ENCODE results near the gene RILP. TPM values are rescaled to one million over a fixed set of nuclear protein-coding genes. Genes with fewer than 3 reads are reported as not detected.
A peak's percentile ranks its signal among the peaks of the same experiment; 100 is the strongest.
"Not testable (repeated sequence)": the region's sequence is repeated elsewhere in the genome, so short reads cannot be mapped to it uniquely, and the experiment has no call there.

RILP gene
- total RNA-seq, 1 donor from 2014 or later = 41.5 TPM

- ATAC-seq (no peak), DNase-seq (no peak)
- Histone ChIP-seq H3K36me3 (peaks cover 25% of the 10 kb centered on the region), H3K9me3 (no peaks in the 10 kb centered on the region), H3K4me1 (peaks cover 27% of the 10 kb centered on the region), H3K4me3 (no peak overlapping the region), H3K27me3 (ENCODE audit: low read depth) (no peaks in the 10 kb centered on the region), H3K27ac (no peak overlapping the region)
- intact Hi-C loops (cut with DNase I) = no loop called here
- TF ChIP-seq, protein P1, sequence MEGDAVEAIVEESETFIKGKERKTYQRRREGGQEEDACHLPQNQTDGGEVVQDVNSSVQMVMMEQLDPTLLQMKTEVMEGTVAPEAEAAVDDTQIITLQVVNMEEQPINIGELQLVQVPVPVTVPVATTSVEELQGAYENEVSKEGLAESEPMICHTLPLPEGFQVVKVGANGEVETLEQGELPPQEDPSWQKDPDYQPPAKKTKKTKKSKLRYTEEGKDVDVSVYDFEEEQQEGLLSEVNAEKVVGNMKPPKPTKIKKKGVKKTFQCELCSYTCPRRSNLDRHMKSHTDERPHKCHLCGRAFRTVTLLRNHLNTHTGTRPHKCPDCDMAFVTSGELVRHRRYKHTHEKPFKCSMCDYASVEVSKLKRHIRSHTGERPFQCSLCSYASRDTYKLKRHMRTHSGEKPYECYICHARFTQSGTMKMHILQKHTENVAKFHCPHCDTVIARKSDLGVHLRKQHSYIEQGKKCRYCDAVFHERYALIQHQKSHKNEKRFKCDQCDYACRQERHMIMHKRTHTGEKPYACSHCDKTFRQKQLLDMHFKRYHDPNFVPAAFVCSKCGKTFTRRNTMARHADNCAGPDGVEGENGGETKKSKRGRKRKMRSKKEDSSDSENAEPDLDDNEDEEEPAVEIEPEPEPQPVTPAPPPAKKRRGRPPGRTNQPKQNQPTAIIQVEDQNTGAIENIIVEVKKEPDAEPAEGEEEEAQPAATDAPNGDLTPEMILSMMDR (IDR thresholded peaks at IDR 0.05) = no peak
Measured at GRCh38 chr17:1686086-1686485, 36.4 kb upstream of the RILP start.

DNA sequence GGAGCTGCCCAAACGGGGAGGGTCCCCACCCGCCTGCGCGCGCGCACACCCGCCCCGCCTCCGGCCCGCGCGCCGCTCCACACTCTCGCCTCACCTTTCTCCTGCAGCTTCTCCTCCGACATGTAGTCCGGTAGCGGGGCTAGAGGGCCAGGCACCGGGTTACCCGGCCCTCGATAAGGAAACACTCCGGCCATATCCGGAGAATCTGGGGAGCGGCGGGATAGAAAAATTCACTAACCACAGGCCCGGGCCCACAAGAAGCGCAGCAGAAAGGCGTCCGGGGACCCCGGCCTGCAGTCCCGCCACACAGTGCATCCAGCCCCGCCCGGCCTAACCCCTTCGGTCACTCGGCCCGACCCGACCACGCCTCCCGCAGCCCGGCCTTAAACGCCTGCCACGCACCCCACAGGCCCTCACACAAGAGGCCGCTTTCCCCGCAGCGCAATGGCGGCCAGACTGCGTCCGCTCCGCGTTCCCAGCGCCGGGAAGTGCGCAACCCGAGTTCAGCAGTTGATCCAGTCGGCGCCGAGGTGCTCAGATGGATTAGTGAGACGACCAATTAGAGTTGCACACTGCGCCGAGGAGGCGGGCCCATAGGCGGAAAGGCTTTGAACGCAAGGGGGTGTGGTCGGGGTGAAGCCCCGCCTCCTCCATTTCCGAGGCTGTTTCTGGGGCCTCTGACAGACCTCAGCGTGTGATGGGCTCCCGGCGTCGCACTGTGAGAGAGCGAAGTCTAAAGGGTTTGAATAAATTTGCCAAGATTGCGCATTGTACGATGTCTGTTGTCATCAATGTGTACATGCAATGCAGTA lies 34.9 kb upstream of the RILP start, which contains the start of gene PRPF8:
PRPF8 (minus strand) TSS at position 490 of the 812 bp plus-strand sequence; CDS start at position 194, 296 bp downstream.
- H3K4me1 ChIP-seq = peaks cover 27% of the 10 kb centered on the region
- ATAC-seq = peak; percentile 100
- TF ChIP-seq, protein P1 (IDR thresholded peaks at IDR 0.05) = no peak

GRCh38 chr17:1683459-1683858 lies 33.8 kb upstream of the RILP start:
- no peak for ATAC-seq
- DNase-seq = no peak
- H3K4me1 ChIP-seq = peaks cover 27% of the 10 kb centered on the region
- H3K9me3 ChIP-seq = no peaks in the 10 kb centered on the region
- TF ChIP-seq, protein P1 (IDR thresholded peaks at IDR 0.05) = no peak
- intact Hi-C loops (cut with DNase I) = no loop called here
- H3K36me3 ChIP-seq = peaks cover 51% of the 10 kb centered on the region
- H3K4me3 ChIP-seq = peak overlapping the region; percentile 76
- H3K27ac ChIP-seq = peak overlapping the region; percentile 93
- H3K27me3 ChIP-seq (ENCODE audit: low read depth) = no peaks in the 10 kb centered on the region

More for the DNA sequence above, 34.9 kb upstream of the RILP start, which contains the start of gene PRPF8:
- peak; percentile 98 for DNase-seq
- intact Hi-C loops (cut with DNase I) = no loop called here
- Histone ChIP-seq H3K27me3 (ENCODE audit: low read depth) (no peaks in the 10 kb centered on the region), H3K4me3 (peak within 1 kb of the TSS; percentile 76), H3K9me3 (no peaks in the 10 kb centered on the region), H3K36me3 (peaks cover 40% of the 10 kb centered on the region), H3K27ac (peak within 1 kb of the TSS; percentile 93)

DNA sequence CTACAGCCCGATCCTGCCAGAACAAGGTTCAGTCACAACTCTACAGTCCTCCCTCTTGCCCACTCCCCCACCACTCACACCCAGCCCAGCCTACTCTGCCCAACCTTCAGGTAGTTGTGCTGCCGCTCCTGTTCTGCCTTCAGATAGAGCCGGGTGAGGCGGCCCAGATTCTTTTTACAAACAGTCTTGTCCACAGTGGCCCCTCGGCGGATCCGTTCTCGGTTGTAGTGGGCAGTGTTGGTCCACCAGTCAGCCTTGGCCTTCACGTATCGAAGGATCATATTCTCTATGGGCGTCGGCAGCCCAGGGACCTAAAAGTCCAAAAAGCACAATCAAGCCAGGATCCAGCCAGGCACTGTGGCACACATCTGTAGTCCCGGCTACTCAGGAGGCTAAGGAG lies 26.7 kb upstream of the RILP start:
- intact Hi-C loops (cut with DNase I) = no loop called here
- no peak for DNase-seq
- H3K27me3 ChIP-seq (ENCODE audit: low read depth) = no peaks in the 10 kb centered on the region
- peaks cover 100% of the 10 kb centered on the region for H3K36me3 ChIP-seq
- no peaks in the 10 kb centered on the region for H3K4me1 ChIP-seq
- TF ChIP-seq, protein P1 (IDR thresholded peaks at IDR 0.05) = no peak
- no peak overlapping the region for H3K27ac ChIP-seq
- peak in 1 of 2 donors; percentile 11 for ATAC-seq
- no peaks in the 10 kb centered on the region for H3K9me3 ChIP-seq
- H3K4me3 ChIP-seq = no peak overlapping the region

DNA sequence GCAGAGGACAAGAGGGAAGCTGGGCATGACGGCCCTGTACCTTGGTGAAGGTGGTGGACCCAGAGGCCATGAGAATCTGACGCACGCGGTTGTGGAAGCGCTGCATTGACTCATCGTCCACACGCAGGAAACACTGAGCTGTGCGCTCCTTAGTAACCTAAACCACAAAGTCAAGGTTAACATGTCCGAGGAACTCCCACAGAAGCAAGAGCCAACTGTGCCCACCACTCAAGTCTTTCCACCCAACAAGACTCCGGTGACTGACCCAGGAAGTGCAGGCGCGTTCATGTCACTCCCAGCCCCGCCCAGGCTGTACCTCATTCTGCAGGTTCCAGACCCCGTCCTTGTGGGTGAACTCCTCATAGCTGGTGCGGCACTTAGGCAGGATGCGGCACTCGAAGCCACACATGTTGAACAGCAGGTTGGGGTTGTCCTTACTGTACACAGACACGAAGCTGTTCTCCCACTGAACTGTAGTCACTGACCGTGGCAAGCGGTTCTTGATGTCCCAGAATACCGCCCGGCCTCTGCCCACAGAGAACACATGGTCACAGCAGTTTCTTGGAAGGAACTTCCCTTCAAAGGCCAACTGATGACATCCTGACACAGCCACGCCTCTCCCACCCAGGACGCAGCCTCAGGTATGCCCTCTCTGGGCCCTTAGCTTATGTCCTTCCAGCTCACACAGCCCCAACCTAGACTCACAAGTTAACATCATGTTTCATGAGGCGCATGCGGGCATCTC lies 23.5 kb upstream of the RILP start:
- ATAC-seq = no peak
- Histone ChIP-seq H3K4me3 (no peak overlapping the region), H3K4me1 (peaks cover 20% of the 10 kb centered on the region), H3K9me3 (no peaks in the 10 kb centered on the region), H3K36me3 (peaks cover 98% of the 10 kb centered on the region), H3K27ac (no peak overlapping the region), H3K27me3 (ENCODE audit: low read depth) (no peaks in the 10 kb centered on the region)
- no peak for DNase-seq
- intact Hi-C loops (cut with DNase I) = no loop called here
- TF ChIP-seq, protein P1 (IDR thresholded peaks at IDR 0.05) = no peak

- H3K27me3 ChIP-seq (ENCODE audit: low read depth); ATAC-seq; DNase-seq; H3K27ac ChIP-seq; intact Hi-C loops (cut with DNase I); H3K4me3 ChIP-seq; H3K9me3 ChIP-seq: not testable (repeated sequence)
- Histone ChIP-seq H3K4me1 (peaks cover 14% of the 10 kb centered on the region), H3K36me3 (peaks cover 100% of the 10 kb centered on the region)
Measured at GRCh38 chr17:1663934-1664333, 14.3 kb upstream of the RILP start.

Measured in lower lobe of right lung (tissue), 2 donors.